HCT116 (cell line): Measurements from ENCODE around the gene HAAO.

ENCODE experiments used
- CBX3 ChIP-seq: IDR thresholded peaks from 2 replicates; pipeline ENCODE4 v1.6.1; 2012; ENCODE audit warnings: low read depth
- CTCF ChIP-seq, 3 experiments: fragments of 200-600 bp in 1 of 3; sonication (generic) in 1 of 3; IDR thresholded peaks in 2 of 3; conservative IDR thresholded peaks in 1 of 3; 2 replicates each; pipeline ENCODE4 v1.5.1; 2012 to 2017; ENCODE audit warnings: low read depth in 2 of 3, low read length in 2 of 3, antibody characterized with exemption in 1 of 3, borderline replicate concordance in 1 of 3, control low read depth in 1 of 3, mild to moderate bottlenecking in 1 of 3, mixed read lengths in 1 of 3, mixed run types in 1 of 3, moderate library complexity in 1 of 3; ENCODE audit not compliant: insufficient read depth in 1 of 3
- EZH2phosphoT487 ChIP-seq: fragments of 200-600 bp; IDR thresholded peaks from 2 replicates; pipeline ENCODE4 v1.6.1; 2018; ENCODE audit warnings: antibody characterized with exemption, borderline replicate concordance
- POLR2A ChIP-seq: IDR thresholded peaks from 2 replicates; pipeline ENCODE4 v1.7.0; 2011; ENCODE audit warnings: borderline replicate concordance; ENCODE audit not compliant: insufficient read depth, insufficient read length; ENCODE audit errors: extremely low read depth
- POLR2AphosphoS5 ChIP-seq: IDR thresholded peaks from 2 replicates; pipeline ENCODE4 v1.6.1; 2011; ENCODE audit warnings: mild to moderate bottlenecking, low read depth, low read length, moderate library complexity
- RAD21 ChIP-seq: IDR thresholded peaks from 2 replicates; pipeline ENCODE4 v1.6.1; 2012; ENCODE audit warnings: low read depth, mild to moderate bottlenecking
- SP1 ChIP-seq: IDR thresholded peaks from 2 replicates; pipeline ENCODE4 v1.6.1; 2012; ENCODE audit warnings: low read depth
- ZBTB33 ChIP-seq: IDR thresholded peaks from 2 replicates; pipeline ENCODE4 v1.6.1; 2011; ENCODE audit warnings: mild to moderate bottlenecking, low read length, moderate library complexity; ENCODE audit not compliant: insufficient replicate concordance; ENCODE audit errors: extremely low read depth
- TF ChIP-seq, protein P1 (sequence below): IDR thresholded peaks from 2 replicates; pipeline ENCODE4 v1.6.1; 2012

DNA sequence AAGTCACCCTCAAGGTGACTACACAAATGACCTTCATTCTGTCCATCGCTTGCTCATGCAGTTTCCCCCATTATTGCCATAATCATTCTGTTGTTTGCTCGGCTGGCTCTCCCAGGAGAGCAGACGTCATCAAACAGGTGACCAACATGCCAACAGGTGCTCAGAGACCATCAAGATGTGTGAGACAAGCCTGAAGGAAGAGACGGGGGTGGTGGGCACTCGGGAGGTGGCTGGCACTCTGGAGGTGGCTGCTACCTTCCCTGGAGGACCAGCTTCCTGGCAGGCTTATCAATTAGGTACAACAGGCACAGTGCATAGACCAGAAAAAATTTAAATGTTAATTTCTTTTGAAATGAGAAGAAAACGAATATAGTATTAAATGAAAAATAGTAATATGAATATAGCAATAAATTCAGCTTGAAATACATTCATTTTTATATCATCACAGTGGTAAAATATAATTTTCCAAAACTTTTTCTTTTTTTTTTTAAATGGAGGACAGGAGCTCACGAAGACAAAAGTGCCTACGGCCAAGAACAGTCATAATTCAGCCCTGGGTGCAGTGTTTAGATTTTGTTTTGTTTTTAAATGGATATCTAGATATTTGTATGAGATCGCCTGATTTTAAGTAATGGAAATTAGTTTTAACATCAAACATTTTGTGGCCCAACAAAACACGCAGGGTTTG is 16.9 kb upstream of the HAAO start:
- TF ChIP-seq CTCF (IDR thresholded peaks at IDR 0.05 in 2 of 3, conservative IDR thresholded peaks at IDR 0.05 in 1 of 3; ENCODE audit: borderline replicate concordance in 1 of 3, insufficient read depth in 1 of 3, low read depth in 2 of 3, low read length in 2 of 3) (no peak), POLR2AphosphoS5 (no peak), ZBTB33 (no peak), SP1 (no peak), POLR2A (no peak), EZH2phosphoT487 (no peak), CBX3 (no peak), RAD21 (no peak)
- TF ChIP-seq, protein P1, sequence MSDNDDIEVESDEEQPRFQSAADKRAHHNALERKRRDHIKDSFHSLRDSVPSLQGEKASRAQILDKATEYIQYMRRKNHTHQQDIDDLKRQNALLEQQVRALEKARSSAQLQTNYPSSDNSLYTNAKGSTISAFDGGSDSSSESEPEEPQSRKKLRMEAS = no peak
